Brain microvascular endothelial cell (primary cell): Measurements from ENCODE around the gene MED6.

Source experiments
- DNase-seq: peaks from one replicate; pipeline ENCODE4 v3.0.0-alpha.2; 2020
- H3K27ac ChIP-seq: fragments of 250-450 bp; sonication (Bioruptor Pico); 2 replicates; pipeline ENCODE4 v1.5.1; 2020; ENCODE audit warnings: mild to moderate bottlenecking, moderate library complexity
- H3K27me3 ChIP-seq: fragments of 250-450 bp; sonication (Bioruptor Pico); replicated peaks from 2 replicates; pipeline ENCODE4 v1.5.1; 2020; ENCODE audit warnings: mild to moderate bottlenecking
- H3K36me3 ChIP-seq: fragments of 250-450 bp; sonication (Bioruptor Pico); replicated peaks from 2 replicates; pipeline ENCODE4 v1.5.1; 2020; ENCODE audit warnings: mild to moderate bottlenecking
- H3K4me3 ChIP-seq: 2 replicates; pipeline ENCODE4 v1.5.1; 2011; ENCODE audit warnings: low read depth, mild to moderate bottlenecking, control low read depth, low read length, moderate library complexity
- CTCF ChIP-seq: IDR thresholded peaks from 2 replicates; pipeline ENCODE4 v1.5.1; 2011; ENCODE audit warnings: low read depth, mild to moderate bottlenecking, moderate library complexity, low read length, control low read depth, inconsistent platforms; ENCODE audit errors: missing control alignments
- in situ Hi-C: cut with HindIII; loops from 2 replicates; pipeline ENCODE4 v1.10.0; 2017; ENCODE audit warnings: low sequenced_read_pairs, low pct_ligation_motif_present

The MED6 gene

GRCh38 chr14:70618314-70618713 lies 17.9 kb upstream of the MED6 start:
- Histone ChIP-seq H3K27me3 (no peaks in the 10 kb centered on the region), H3K4me3 (no peak overlapping the region), H3K27ac (no peak overlapping the region), H3K36me3 (no peaks in the 10 kb centered on the region)
- DNase-seq: no peak
- no peak for TF ChIP-seq CTCF
- in situ Hi-C loops: no loop called here

DNA sequence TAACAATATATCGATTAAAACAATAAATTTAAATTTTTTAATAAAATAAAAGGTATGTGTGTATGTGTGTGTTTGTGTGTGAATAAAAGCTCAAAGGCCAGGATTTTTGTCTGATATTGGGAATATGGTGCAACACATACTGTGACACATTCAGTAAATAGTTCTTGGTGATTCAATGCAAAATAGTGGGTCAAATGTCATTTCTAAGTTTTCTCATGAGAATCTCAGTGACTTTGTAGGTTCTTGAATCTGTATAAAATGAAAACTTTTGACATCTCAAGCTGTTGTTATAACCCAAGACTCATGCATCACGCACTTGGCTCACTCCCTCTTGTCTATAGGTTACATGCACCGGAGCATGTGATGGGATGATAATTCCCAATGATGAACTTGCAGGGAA lies 16.2 kb upstream of the MED6 start:
- in situ Hi-C loops: no loop called here
- no peak overlapping the region for H3K4me3 ChIP-seq
- H3K27ac ChIP-seq: no peak overlapping the region
- H3K36me3 ChIP-seq: no peaks in the 10 kb centered on the region
- no peak for DNase-seq
- no peak for TF ChIP-seq CTCF
- no peaks in the 10 kb centered on the region for H3K27me3 ChIP-seq

DNA sequence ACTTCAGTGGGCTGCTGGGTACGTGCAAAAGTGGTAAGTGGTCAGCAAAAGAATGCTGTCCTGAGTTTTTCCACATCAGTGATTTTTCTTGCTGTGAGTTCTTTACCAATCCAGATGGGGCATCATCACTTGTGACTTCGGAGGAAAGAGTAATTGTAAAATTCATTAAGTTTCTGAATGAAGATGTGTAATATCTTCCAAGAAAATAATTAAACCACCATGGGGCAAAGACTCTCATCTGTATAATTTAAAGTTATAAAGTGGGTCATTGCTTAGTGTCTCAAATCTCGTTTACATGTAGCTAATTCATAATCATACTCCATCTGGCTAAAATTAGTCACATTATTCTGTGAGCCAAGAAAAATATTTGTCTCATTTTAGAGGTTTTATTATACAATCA lies 10.8 kb upstream of the MED6 start:
- Histone ChIP-seq H3K4me3 (no peak overlapping the region), H3K36me3 (no peaks in the 10 kb centered on the region), H3K27ac (no peak overlapping the region), H3K27me3 (peaks cover 2% of the 10 kb centered on the region)
- DNase-seq: no peak
- in situ Hi-C loops: no loop called here
- no peak for TF ChIP-seq CTCF

- H3K27ac ChIP-seq: no peak overlapping the region
- H3K27me3 ChIP-seq: no peaks in the 10 kb centered on the region
- in situ Hi-C loops: no loop called here
- H3K4me3 ChIP-seq: no peak overlapping the region
- TF ChIP-seq CTCF: no peak
- no peak for DNase-seq
- H3K36me3 ChIP-seq: no peaks in the 10 kb centered on the region
These were observed 1.8 kb upstream of the MED6 start for GRCh38 chr14:70602254-70602653.

DNA sequence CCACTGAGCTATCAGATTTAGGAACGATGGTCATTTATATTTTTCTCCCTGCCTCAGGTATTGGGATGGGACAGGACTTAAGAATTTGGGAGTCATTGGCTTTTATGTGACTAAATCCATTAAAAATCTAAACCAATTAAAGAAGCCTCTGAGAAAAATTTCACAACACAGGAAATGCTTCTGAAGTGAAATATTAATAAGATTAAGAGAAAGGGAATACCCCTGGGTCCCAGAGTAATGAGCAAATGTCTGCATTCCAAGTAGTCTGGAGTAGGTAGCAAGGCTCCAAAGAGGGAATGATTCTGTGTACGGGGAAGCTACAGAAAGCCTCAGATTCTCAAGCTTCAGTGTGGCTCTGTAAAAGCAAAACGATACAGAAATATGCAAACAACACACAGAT lies 707 bp upstream of the MED6 start:
- Histone ChIP-seq H3K27me3 (no peaks in the 10 kb centered on the region), H3K36me3 (no peaks in the 10 kb centered on the region), H3K4me3 (peak overlapping the region; percentile 55), H3K27ac (no peak overlapping the region)
- peak; percentile 3 for DNase-seq
- no peak for TF ChIP-seq CTCF
- in situ Hi-C loops: no loop called here

DNA sequence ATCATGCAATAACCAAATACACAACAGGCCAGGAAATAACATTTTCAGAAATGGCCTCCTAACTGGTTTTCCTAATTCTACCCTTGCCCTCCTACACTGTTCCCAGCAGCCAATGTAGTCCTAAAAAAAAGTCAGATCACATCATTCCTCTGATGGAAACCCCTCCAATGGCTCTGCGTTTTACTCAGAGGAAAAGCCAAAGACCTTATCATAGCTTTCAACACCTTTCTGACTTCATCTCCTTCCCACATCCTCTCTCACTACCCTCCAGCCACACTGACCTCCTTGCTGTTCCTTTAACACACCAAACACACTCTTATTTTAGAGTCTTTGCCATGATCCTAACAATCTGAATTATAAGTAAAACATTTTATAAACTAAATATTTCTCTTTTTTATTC lies 1.1 kb downstream of the MED6 start:
- peaks cover 5% of the 10 kb centered on the region for H3K36me3 ChIP-seq
- in situ Hi-C loops: no loop called here
- no peak for DNase-seq
- no peak for TF ChIP-seq CTCF
- H3K27me3 ChIP-seq: no peaks in the 10 kb centered on the region
- H3K4me3 ChIP-seq: no peak overlapping the region
- no peak overlapping the region for H3K27ac ChIP-seq
